ENCODE results near the gene MAP2K6. TPM values are rescaled to one million over a fixed set of nuclear protein-coding genes. Genes with fewer than 3 reads are reported as not detected.
"Not testable (repeated sequence)": the region's sequence is repeated elsewhere in the genome, so short reads cannot be mapped to it uniquely, and the experiment has no call there.

MAP2K6 gene
- total RNA-seq, 1 donor from 2014 or later = 1.4 TPM

DNA sequence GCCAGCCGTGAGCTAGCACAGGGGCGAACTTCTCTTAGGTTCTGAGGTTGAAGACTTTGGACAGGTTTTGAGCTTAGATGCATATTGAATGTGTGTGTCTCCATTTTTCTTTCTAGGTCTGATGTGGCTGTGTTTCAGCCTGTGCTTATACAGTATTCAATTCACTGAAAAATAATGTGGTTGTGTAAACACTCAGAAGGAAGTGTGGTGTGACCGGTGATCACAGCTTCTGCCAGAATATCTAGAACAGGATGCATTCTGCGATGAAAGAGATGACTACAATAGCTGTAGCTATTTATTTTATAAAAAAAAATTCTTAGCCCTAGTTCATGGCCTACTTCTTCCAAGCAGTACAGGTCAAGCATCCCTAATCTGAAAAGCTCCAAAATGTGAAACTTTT, 64.4 kb downstream of the MAP2K6 start:
- no peak overlapping the region for H3K27ac Mint-ChIP-seq
- intact Hi-C loops (cut with micrococcal nuclease) = no loop called here

GRCh38 chr17:69479756-69480155, 65.3 kb downstream of the MAP2K6 start:
- H3K27me3 Mint-ChIP-seq; H3K4me3 Mint-ChIP-seq; intact Hi-C loops (cut with micrococcal nuclease); H3K4me1 Mint-ChIP-seq; H3K27ac Mint-ChIP-seq; H3K9me3 Mint-ChIP-seq; H3K36me3 Mint-ChIP-seq (ENCODE audit: low read depth); DNase-seq: not testable (repeated sequence)

More for the DNA sequence above, 64.4 kb downstream of the MAP2K6 start:
- peaks cover 3% of the 10 kb centered on the region for H3K4me1 Mint-ChIP-seq
- DNase-seq = no peak
- H3K27me3 Mint-ChIP-seq = no peaks in the 10 kb centered on the region
- H3K4me3 Mint-ChIP-seq = no peak overlapping the region
- no peaks in the 10 kb centered on the region for H3K9me3 Mint-ChIP-seq
- H3K36me3 Mint-ChIP-seq (ENCODE audit: low read depth) = no peaks in the 10 kb centered on the region

DNA sequence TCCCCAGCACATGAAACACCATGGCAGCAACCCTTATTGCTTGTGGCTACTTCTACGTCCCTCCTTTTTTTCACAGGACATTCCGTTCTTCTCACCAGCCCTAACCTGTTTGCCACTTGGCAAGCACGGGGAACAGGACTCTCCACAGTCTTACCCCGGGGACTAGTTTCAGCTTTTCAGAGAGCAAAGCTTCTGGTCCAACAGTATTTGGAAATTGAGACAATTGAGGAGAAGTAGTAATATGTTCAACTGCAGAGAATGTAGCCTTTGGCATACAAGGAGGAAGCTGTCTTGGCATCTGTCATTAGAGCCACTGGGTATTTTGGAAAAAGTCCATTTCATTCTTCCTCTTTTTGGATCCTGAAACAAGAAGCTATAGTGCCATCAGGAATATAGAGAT, 65.7 kb downstream of the MAP2K6 start:
- intact Hi-C loops (cut with micrococcal nuclease) = no loop called here
- Mint-ChIP-seq H3K4me3 (no peak overlapping the region), H3K27me3 (no peaks in the 10 kb centered on the region), H3K36me3 (ENCODE audit: low read depth) (no peaks in the 10 kb centered on the region), H3K27ac (no peak overlapping the region), H3K9me3 (no peaks in the 10 kb centered on the region), H3K4me1 (peaks cover 3% of the 10 kb centered on the region)
- no peak for DNase-seq

GRCh38 chr17:69485251-69485661, 70.8 kb downstream of the MAP2K6 start:
- intact Hi-C loops (cut with micrococcal nuclease) = no loop called here
- Mint-ChIP-seq H3K9me3 (no peaks in the 10 kb centered on the region), H3K27ac (no peak overlapping the region), H3K4me1 (no peaks in the 10 kb centered on the region), H3K4me3 (no peak overlapping the region), H3K36me3 (ENCODE audit: low read depth) (no peaks in the 10 kb centered on the region), H3K27me3 (no peaks in the 10 kb centered on the region)
- DNase-seq = no peak

DNA sequence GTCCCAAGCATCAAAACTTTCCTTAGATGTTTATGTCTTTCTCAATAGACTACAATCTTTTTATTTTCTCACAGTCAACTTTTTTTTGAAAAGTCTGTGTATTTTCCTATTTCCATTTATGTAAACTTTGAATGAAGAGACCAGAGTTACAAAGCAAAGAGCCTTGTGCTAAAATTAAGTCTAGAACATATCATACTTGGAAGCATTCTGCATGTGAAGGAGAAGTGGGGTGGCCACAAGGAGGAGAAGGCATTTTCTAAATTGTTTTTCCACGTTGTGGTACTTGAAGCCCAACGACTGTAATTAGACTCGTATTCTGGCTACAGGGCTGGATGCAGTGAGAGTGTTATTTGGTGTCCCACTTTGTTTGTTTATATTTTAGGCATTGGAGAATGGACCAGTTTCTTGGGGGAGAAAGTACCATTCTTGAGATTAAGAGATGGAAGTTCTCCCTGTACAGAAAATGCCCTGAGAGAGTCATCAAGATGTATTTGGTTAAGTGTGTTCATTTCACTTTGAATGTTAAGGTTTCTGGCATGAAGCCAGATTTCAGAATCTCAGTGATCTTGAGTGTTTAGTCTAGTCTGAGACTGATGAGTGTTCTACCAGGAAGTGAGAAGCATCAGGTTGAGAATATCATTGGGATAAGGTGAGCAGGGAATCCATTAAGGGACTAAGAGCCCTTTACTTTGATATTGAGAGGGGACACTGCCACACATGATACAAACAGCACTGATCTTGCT, 71.6 kb downstream of the MAP2K6 start:
- DNase-seq = no peak
- Mint-ChIP-seq H3K4me1 (no peaks in the 10 kb centered on the region), H3K27ac (no peak overlapping the region), H3K27me3 (no peaks in the 10 kb centered on the region), H3K4me3 (no peak overlapping the region), H3K9me3 (no peaks in the 10 kb centered on the region), H3K36me3 (ENCODE audit: low read depth) (no peaks in the 10 kb centered on the region)
- intact Hi-C loops (cut with micrococcal nuclease) = no loop called here

DNA sequence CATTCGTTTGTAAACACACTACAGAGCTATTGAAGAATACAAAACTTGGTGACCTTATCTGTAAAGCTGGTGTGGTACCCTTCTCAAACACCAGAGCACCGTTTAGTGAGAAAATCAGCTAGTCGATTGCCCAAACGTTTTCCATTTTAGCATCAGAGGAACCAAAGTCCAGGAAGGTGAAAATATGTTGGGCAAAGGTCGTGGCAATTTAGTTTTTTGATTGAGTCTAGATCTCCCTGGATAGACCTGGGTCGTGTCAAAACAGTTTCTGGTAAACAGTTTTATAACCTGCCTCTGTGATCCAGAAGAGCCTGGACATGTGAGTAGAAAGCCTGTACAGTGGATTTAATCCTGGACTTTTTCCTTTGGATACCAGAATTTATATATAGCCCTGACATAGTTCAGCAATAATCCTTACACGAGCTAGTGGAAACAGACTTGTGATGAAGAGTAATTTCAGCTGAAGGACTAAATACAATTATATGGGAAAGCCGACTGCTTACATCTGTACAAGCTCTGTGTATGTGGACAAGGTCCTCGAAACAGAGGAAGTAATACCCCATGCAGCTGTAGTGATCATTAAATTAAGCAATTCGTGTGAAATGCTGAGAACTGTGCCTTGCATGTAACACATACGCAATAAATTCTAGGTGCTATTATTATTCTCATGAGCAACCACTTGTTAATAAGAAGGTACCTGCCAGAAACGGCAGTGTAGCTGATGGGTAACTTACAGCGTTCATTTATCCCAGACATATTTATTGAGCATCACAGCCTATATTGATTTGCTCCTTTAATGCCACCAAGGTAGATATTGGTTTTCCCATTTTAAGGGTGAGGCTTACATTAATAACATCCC, 72.5 kb downstream of the MAP2K6 start:
- Mint-ChIP-seq H3K4me1 (no peaks in the 10 kb centered on the region), H3K9me3 (no peaks in the 10 kb centered on the region), H3K4me3 (no peak overlapping the region), H3K36me3 (ENCODE audit: low read depth) (no peaks in the 10 kb centered on the region), H3K27me3 (no peaks in the 10 kb centered on the region), H3K27ac (no peak overlapping the region)
- DNase-seq = no peak
- intact Hi-C loops (cut with micrococcal nuclease) = no loop called here

- Mint-ChIP-seq H3K9me3 (no peaks in the 10 kb centered on the region), H3K36me3 (ENCODE audit: low read depth) (no peaks in the 10 kb centered on the region), H3K27me3 (no peaks in the 10 kb centered on the region), H3K4me3 (no peak overlapping the region), H3K27ac (no peak overlapping the region), H3K4me1 (no peaks in the 10 kb centered on the region)
- intact Hi-C loops (cut with micrococcal nuclease) = no loop called here
- DNase-seq = no peak
Measured at GRCh38 chr17:69489313-69489712, 74.8 kb downstream of the MAP2K6 start.

- no peaks in the 10 kb centered on the region for H3K4me1 Mint-ChIP-seq
- H3K27me3 Mint-ChIP-seq = no peaks in the 10 kb centered on the region
- no peak overlapping the region for H3K4me3 Mint-ChIP-seq
- H3K9me3 Mint-ChIP-seq = no peaks in the 10 kb centered on the region
- DNase-seq = no peak
- H3K27ac Mint-ChIP-seq = no peak overlapping the region
- intact Hi-C loops (cut with micrococcal nuclease) = no loop called here
- no peaks in the 10 kb centered on the region for H3K36me3 Mint-ChIP-seq (ENCODE audit: low read depth)
Measured at GRCh38 chr17:69492410-69493071, 78.0 kb downstream of the MAP2K6 start.

DNA sequence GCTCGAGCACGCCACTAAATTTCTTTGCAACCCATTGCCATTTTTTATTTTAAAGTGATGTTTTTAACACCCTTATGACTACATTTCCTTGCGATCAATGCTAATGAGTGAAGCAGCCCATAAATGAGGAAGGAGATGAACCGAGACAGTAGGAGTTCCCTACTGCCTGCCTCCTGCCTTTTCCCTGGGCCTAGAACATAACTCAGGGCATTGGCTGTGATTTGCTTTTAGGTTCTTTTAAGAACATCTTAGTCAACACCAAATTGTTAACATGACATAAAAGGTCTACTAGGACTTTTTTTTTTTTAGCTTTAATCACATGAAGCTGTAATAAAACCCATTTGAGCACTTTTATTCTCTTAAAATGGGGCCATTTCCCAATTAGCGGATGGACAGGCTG, 81.3 kb downstream of the MAP2K6 start:
- no peak overlapping the region for H3K27ac Mint-ChIP-seq
- DNase-seq = no peak
- intact Hi-C loops (cut with micrococcal nuclease) = no loop called here
- no peaks in the 10 kb centered on the region for H3K36me3 Mint-ChIP-seq (ENCODE audit: low read depth)
- H3K27me3 Mint-ChIP-seq = no peaks in the 10 kb centered on the region
- no peaks in the 10 kb centered on the region for H3K4me1 Mint-ChIP-seq
- no peaks in the 10 kb centered on the region for H3K9me3 Mint-ChIP-seq
- H3K4me3 Mint-ChIP-seq = no peak overlapping the region

DNA sequence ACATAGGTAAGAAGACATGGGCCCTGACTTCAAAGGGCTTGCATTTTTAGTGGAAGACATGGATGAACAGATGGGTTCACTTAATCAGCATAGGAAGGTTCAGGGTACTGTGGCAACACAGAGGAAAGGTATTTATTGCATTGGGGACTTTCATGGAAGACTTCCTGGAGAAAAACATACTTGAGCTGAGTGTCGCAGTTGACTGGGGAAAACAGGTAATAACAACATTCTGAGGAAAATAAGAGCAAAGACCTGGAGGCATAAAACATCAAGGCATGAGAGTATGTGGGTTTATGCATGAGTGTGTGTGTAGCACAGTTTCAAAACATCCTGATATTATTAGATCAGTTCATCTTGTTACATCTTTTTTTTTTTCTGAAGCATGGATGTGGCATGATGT, 82.7 kb downstream of the MAP2K6 start:
- Mint-ChIP-seq H3K27ac (no peak overlapping the region), H3K4me1 (no peaks in the 10 kb centered on the region), H3K27me3 (no peaks in the 10 kb centered on the region), H3K4me3 (no peak overlapping the region), H3K36me3 (ENCODE audit: low read depth) (no peaks in the 10 kb centered on the region), H3K9me3 (no peaks in the 10 kb centered on the region)
- DNase-seq = no peak
- intact Hi-C loops (cut with micrococcal nuclease) = no loop called here

- Mint-ChIP-seq H3K4me1 (no peaks in the 10 kb centered on the region), H3K36me3 (ENCODE audit: low read depth) (no peaks in the 10 kb centered on the region), H3K27ac (no peak overlapping the region), H3K9me3 (no peaks in the 10 kb centered on the region), H3K4me3 (no peak overlapping the region), H3K27me3 (no peaks in the 10 kb centered on the region)
- DNase-seq = no peak
- intact Hi-C loops (cut with micrococcal nuclease) = no loop called here
Measured at GRCh38 chr17:69499318-69499717, 84.8 kb downstream of the MAP2K6 start.

- Mint-ChIP-seq H3K4me1 (no peaks in the 10 kb centered on the region), H3K4me3 (no peak overlapping the region), H3K27ac (no peak overlapping the region), H3K36me3 (ENCODE audit: low read depth) (no peaks in the 10 kb centered on the region), H3K27me3 (no peaks in the 10 kb centered on the region), H3K9me3 (no peaks in the 10 kb centered on the region)
- no peak for DNase-seq
- intact Hi-C loops (cut with micrococcal nuclease) = no loop called here
Measured at GRCh38 chr17:69500911-69501429, 86.5 kb downstream of the MAP2K6 start.

- Mint-ChIP-seq H3K27me3 (no peaks in the 10 kb centered on the region), H3K36me3 (ENCODE audit: low read depth) (no peaks in the 10 kb centered on the region), H3K9me3 (no peaks in the 10 kb centered on the region), H3K4me3 (no peak overlapping the region), H3K4me1 (no peaks in the 10 kb centered on the region), H3K27ac (no peak overlapping the region)
- intact Hi-C loops (cut with micrococcal nuclease) = no loop called here
- no peak for DNase-seq
Measured at GRCh38 chr17:69501591-69502468, 87.3 kb downstream of the MAP2K6 start.
